Right atrium auricular region (tissue), 2 donors: ENCODE results near the gene PIM3. TPM values are rescaled to one million over a fixed set of nuclear protein-coding genes. Genes with fewer than 3 reads are reported as not detected.

Experiments used
- DNase-seq: peaks from one replicate; pipeline ENCODE4 v3.0.0-alpha.2; 2019; ENCODE audit warnings: low spot score
- H3K27ac ChIP-seq, 2 donors: fragments of 200-600 bp; sonication (generic); 1 replicate in 1 of 2; 2 replicates in 1 of 2; pipeline ENCODE4 v1.5.1; 2016 to 2019
- H3K27me3 ChIP-seq, 2 donors: fragments of 200-600 bp; sonication (generic); one replicate each; pipeline versions ENCODE4 v1.5.1 to v1.6.0; 2017 to 2019
- H3K36me3 ChIP-seq: fragments of 200-600 bp; sonication (generic); one replicate; pipeline ENCODE4 v1.5.1; 2016
- H3K4me1 ChIP-seq, 2 donors: fragments of 200-600 bp; sonication (generic); one replicate each; pipeline versions ENCODE4 v1.5.1 to v1.6.0; 2017 to 2019
- H3K4me3 ChIP-seq, 2 donors: fragments of 200-600 bp; sonication (generic); 1 replicate in 1 of 2; 2 replicates in 1 of 2; pipeline ENCODE4 v1.5.1; 2017 to 2019; ENCODE audit warnings: mild to moderate bottlenecking in 1 of 2, moderate library complexity in 1 of 2
- H3K9me3 ChIP-seq, 2 donors: fragments of 200-600 bp; sonication (generic); one replicate each; pipeline ENCODE4 v1.5.1; 2019
- CTCF ChIP-seq, 2 donors: fragments of 200-600 bp; sonication (generic); IDR thresholded peaks; one replicate each; pipeline ENCODE4 v1.5.1; 2019; ENCODE audit warnings: antibody characterized with exemption in 2 of 2
- total RNA-seq, 2 donors: library from RNA; depleted of rRNA; stranded (reverse); fragments of >200 nt; gene quantifications; one replicate each; pipeline ENCODE4 v1.1.0, GENCODE V29; 2016

The PIM3 gene
- total RNA-seq, 2 donors from 2014 or later: 64.5 to 66.9 TPM

DNA sequence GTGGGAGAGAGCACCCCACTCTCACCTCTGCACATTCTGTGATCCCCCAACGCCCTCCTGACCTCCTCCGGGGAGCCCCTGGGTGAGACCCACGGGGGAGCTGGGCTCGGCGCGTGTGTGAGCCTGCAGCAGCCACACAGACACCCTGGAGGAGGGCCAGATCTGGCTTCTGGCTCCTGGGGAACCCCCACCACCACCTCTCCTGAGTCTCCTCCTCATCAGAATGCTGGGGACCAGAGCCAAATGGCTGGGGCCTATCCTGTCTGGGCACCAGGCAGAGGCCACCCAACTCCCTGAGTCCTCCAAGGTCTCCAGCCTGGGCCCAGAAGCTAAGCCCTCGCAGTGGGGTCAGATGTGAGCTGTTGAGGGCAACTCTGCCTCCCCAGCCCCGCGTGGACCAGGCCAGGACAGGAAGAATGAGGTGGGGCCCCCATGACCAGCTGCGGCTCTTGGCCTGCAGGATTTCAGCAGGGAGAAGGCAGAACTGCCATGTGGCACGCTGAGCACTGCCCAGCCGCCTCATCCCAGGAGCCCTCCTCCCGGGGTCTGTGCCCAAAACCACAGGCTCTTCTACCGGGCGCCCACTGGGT lies 5.5 kb upstream of the PIM3 start:
- TF ChIP-seq CTCF (IDR thresholded peaks at IDR 0.05): no peak
- Histone ChIP-seq H3K36me3 (no peaks in the 10 kb centered on the region), H3K9me3 (no peaks in the 10 kb centered on the region), H3K4me1 (peaks cover 0 to 62% of the 10 kb centered on the region in 2 donors), H3K27me3 (no peaks in the 10 kb centered on the region), H3K4me3 (no peak overlapping the region), H3K27ac (peak overlapping the region; percentile 90 to 95)
- no peak for DNase-seq

DNA sequence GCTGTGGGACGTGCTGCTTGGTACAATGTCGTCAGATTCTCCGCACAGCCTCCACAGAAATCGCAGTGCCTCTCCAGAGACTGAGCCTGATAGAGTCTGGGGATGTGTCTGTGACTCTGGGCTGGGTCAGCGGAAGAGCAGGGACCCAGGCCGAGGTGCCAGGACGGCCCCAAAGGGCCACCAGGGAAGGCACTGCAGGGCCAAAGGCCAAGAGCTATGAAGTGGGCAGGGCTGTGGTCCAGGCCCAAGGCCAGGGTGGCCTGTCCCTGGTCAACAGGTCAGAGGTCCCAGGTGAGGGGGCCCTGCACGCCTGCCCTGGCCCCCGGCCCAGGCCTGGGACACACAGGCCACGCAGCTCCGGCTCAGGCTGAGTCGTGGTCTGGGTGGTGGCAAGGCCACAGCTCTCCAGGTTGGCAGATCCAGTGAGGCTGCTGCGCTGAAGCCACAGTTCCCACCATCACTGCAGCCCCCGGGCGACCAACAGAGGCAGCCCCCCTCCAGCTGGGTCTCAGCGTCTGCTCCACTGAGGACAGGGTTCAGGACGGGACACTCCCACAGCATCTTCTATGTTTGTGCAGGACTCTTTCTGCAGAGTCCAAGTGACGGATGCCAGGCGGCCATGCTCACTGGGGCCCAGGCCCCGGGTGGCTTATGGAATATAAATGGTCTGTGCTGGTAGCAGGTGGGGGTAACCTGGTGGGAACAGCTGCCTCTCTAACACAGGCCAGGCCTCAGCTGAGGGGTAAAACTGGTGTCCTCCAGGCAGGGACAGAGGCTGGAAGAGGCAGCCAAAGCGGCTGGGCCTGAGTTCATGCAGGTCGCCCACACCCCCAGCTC lies 4.8 kb upstream of the PIM3 start:
- no peak for TF ChIP-seq CTCF (IDR thresholded peaks at IDR 0.05)
- Histone ChIP-seq H3K4me1 (peaks cover 0 to 62% of the 10 kb centered on the region in 2 donors), H3K9me3 (no peaks in the 10 kb centered on the region), H3K27me3 (no peaks in the 10 kb centered on the region), H3K4me3 (no peak overlapping the region), H3K27ac (peak overlapping the region; percentile 90 to 95), H3K36me3 (no peaks in the 10 kb centered on the region)
- no peak for DNase-seq

GRCh38 chr22:49956418-49956770 lies 4.2 kb upstream of the PIM3 start:
- Histone ChIP-seq H3K9me3 (no peaks in the 10 kb centered on the region), H3K4me3 (no peak overlapping the region), H3K27ac (peak overlapping the region; percentile 90 to 95), H3K27me3 (no peaks in the 10 kb centered on the region), H3K4me1 (peaks cover 0 to 62% of the 10 kb centered on the region in 2 donors), H3K36me3 (peaks cover 4% of the 10 kb centered on the region)
- DNase-seq: no peak
- TF ChIP-seq CTCF (IDR thresholded peaks at IDR 0.05): no peak

DNA sequence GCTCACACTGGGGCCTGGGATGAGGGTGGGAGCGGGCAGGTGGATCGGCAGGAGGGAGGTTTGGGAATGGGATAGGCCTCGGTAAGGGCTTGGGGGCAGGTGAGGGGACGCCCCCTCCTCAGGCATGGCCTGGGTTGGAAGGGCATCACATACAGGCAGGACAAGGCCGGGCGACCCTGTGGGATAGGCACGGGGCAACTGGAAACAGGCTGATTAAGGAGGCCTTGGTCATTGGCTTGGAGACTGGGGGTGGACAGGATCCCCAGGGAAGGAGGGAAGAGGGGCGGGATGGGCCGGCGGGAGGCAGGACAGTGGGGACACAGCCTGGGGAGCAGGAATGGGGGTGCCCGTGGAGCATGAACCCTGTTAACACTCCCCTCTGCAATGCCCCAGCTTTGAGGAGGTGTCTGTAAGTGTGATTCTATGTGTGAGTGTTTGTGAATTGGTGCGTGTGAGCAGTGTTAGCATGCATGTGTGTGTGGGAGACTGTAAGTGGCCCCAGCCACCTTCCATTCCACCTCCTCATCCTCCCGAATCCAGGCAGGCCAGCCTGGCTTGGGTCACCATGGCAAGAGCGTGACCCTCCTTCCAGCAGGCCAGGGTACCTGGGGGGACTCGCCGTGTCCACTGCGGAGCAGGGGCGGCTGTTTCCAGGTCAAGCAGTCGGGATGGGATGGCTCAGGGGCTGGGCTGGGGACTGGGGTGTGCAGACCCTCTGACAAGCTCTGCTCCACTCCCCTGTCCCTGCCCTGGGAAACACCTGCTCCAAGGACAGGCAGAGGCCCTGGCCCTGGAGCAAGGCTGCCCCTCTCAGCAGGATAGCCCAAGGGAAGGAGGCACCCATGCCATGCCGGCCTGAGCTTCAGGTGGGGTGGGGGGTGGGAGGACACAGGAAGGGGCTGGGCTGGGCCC lies 3.4 kb upstream of the PIM3 start:
- H3K27me3 ChIP-seq: no peaks in the 10 kb centered on the region
- H3K27ac ChIP-seq: peak overlapping the region; percentile 90 to 95
- no peak for TF ChIP-seq CTCF (IDR thresholded peaks at IDR 0.05)
- H3K4me1 ChIP-seq: peaks cover 0 to 59% of the 10 kb centered on the region in 2 donors
- peaks cover 10% of the 10 kb centered on the region for H3K36me3 ChIP-seq
- no peaks in the 10 kb centered on the region for H3K9me3 ChIP-seq
- no peak overlapping the region for H3K4me3 ChIP-seq
- DNase-seq: no peak

- TF ChIP-seq CTCF (IDR thresholded peaks at IDR 0.05): no peak
- H3K9me3 ChIP-seq: no peaks in the 10 kb centered on the region
- H3K27me3 ChIP-seq: no peaks in the 10 kb centered on the region
- no peak overlapping the region for H3K4me3 ChIP-seq
- DNase-seq: no peak
- peaks cover 0 to 57% of the 10 kb centered on the region in 2 donors for H3K4me1 ChIP-seq
- peaks cover 14% of the 10 kb centered on the region for H3K36me3 ChIP-seq
- H3K27ac ChIP-seq: peak overlapping the region in 1 of 2 donors; percentile 98
These were observed 2.7 kb upstream of the PIM3 start for GRCh38 chr22:49957826-49958365.
